HG03139 (cell line): ENCODE measurements around the gene DZIP1L.

Experiments used
- ATAC-seq: cut with Tn5 transposase; IDR thresholded peaks from one replicate; pipeline ENCODE4 v1.9.1; 2021; ENCODE audit not compliant: unreplicated experiment

Gene DZIP1L

DNA sequence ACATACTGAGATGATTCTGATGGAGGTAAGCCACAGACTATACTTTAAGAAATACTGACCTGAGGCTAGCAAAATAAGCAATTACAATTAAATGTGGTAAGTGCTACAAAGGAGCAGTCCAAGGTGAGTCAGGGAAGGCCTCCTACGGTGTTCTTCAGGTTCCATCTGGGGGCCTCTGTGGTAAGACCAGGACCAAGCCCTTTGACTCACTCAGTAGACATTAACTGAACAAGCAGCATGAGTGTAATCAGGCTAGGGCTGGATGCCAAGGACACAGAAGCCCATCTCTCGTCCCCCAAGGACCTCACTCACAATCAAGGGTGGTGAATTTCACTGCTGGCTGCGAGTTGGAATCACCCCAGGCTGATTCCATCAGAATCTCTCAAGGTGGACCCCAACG is 37.3 kb downstream of the DZIP1L start:
- no peak for ATAC-seq

DNA sequence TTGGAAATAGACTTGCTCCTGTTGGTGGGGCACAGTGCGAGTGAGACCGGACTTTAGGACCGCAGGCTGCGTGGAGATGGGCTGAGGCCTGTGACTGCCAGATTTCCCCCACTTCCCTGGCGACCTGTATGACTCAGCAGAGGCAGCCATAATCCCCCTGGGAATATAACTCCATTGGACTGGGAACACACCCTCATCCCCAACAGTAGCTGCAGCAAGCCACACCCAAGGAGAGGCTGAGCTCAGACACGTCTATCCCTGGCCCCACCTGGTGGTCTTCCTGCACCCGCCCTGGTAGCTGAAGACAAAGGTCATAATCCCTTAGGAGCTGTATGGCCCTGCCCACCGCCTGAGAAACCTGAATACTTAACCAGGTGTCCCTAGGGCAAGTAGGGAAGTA is 42.6 kb downstream of the DZIP1L start:
- no peak for ATAC-seq

DNA sequence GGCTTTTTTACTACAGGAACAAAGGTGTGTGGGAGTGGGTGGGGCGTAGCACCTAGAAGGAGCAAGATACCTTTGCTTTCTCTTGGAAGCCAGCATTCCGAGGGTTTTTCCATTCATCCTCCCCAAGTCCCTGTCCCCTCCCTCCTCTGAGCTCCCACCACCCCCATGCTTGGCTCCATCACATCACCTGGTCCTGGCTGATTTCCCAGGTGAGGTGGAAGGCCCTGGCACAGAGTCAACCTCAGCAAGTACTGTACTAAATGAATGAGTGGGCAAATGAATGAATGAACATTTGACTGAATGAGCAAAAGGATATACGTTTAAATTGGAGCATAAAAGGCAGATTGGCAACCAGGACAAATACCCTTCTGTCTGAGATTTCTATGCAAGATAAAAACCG is 45.4 kb downstream of the DZIP1L start:
- ATAC-seq: no peak

DNA sequence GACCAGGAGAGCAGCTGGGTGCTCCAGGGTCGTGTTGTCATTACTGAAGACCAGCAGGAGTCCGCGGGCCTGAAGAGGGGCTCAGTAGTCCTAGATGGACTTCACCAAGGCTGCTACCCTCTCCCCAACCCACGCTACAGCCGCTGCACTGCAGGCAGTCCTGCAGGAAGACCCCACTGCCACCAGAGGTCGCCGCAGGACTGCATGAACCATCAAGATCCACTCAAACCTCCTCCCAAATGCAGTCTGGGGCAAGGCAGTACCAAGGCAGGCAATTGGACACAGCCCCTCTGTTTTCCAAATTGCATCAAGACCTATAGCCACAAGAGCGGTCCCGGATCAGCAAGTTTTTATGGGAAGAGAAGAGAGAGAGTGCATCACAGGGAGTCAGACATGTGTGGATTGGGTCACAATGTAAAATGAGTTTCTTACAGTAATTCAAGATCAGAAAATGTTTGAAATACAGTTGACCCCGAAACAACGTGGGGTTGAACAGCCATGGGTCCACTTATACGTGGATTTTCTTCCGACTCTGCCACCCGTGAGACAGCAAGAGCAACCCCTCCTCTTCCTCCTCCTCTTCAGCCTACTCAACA is 46.7 kb downstream of the DZIP1L start:
- no peak for ATAC-seq

DNA sequence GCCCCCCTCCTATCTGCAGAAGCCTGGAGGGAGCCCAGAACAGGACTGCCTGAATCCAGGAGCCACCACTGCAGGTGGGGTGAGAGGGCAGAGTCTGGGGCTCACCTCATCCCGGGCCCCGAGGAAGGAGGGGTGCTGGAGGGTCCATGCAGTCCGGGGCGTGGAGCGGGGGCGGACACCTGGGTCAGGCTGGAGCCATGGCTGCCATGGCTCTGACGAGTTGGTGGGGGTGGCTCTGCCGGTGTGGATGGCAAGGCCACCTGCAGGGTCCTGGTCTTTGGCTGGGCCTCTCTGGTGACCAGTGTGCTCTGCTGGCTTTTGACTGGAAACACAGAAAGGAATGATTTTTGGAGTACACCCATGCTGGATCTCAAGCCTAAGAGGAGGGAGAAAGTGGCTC is 47.4 kb downstream of the DZIP1L start:
- no peak for ATAC-seq

DNA sequence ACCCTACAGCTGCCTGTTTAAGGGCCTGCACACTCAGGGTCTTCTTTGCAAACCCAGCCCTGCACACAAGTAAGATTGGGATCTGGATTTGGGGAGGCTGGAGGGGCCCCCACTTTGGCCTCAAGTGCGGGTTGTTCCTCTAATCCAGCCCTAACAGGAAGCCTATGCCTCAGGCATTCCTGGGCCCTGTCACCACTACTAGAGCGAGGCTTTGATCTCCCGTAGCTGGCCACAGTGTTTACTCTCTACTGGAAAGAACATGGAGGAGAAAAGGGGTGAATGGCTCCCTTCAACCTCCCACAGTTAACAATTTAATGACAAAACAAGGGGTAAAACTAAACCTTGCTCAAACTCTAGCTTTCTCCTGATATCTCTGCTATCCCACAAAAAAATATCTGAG is 48.4 kb downstream of the DZIP1L start:
- no peak for ATAC-seq

DNA sequence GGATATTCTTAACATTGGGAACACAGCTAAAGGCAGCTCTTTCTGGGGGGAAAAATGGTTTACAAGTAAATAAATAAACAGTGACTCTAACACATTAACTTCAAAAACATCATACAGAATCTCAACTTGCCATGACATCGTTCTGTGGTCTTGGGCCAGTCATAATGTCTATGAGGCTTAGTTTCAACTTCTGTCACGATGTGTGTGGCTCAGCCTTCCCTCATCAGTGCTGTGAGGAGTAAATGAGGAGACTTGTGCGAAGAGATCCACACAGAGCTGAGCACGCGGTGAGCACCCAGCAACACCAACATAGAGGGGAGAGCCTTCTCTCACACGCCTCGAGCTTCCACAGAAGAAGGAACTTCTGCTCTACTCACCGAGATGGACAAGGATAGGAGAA is 49.0 kb downstream of the DZIP1L start:
- ATAC-seq: peak; percentile 77

DNA sequence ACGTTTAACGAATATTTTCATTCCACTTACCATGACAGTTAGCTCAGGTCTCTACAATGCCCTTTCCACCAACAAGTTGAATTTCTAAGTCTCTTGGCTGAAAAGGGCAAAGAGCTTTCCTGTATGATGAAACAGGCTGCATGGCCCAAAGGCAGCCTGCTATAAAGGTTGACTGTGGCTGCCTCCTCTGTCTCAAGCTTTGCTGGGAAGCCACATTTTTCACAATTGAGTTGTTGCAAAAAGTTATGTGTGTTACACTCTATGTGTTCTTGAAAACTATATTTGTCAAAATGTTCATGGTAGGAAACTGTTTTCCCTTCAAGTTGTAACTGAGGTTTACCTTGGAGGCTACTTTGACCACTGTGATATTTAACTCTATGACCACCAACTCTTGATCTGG is 49.5 kb downstream of the DZIP1L start:
- peak; percentile 3 for ATAC-seq

DNA sequence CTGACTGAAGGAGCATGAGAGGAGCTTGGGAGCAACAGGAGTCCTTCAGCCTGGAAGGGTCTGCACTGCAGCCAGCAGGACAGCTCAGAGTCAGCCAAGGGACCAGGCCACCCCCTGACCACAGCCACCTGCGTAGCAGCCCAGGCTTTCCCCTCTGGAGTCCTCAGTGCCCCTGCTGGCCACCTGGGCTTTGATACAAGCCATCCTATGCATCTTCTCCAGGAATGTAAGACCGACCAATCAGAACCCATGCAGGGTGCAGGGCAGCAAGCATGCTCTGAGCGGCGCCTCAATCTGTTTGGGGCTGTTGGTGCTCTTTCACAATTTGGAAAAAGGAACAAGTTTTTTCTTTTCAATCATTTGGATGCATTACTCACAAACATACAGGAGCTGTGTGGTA is 52.0 kb downstream of the DZIP1L start:
- no peak for ATAC-seq

DNA sequence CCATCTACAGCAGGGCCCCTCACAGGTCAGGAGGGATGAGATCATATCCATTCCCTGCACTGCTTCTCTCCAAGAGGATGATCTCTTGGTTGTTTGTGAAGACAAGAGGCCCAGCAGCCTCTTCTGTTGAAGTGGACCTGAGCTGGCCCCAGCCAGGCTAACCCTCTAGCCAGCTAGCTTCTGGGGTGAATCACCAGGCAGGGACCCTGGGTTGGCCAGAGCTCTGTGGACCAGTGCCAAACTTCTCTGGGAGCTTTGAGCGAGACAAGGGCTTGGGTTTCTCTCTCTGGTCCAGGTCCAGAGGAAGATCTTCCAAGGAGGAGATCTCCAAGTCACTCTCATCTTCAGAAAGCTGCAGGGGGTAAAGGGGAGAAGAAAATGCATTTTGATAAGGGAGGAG is 52.8 kb downstream of the DZIP1L start:
- no peak for ATAC-seq

DNA sequence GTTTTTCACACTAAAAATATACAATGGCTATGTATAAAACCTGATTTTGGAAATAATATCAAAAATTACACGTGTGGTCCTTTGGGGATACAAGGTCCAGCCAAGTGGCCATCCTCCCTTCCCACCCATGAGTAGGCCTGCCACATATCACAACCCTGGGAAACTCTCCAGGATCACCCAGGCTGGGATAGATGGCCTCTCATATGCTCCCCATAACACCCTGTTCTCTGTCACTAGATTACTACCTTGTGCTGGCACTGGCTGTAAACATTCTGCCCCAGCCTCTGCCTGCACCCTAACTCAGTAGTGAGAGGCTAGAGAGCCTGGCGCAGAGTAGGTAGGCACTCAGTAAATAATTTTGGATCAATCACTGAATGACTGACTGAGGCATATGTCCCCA is 53.4 kb downstream of the DZIP1L start:
- ATAC-seq: no peak

DNA sequence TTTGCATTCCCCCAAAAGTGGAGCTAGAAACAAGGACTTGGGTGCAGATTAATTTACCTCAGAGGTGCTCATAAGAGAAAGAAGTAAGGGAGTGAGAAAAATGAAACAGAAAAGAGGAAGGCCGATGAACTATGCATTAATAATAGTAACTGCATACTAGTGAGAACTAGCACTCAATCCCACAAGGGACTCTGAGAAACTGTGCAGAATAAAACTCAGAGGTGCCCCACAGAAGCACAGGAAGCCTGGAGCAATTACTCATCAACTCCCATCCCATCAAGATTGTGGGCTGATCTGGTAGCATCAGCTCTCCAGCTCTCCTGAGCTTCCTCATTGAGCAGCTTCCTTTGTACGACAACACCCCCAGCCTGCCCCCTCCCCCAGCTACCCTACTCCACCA is 54.6 kb downstream of the DZIP1L start:
- peak; percentile 65 for ATAC-seq

DNA sequence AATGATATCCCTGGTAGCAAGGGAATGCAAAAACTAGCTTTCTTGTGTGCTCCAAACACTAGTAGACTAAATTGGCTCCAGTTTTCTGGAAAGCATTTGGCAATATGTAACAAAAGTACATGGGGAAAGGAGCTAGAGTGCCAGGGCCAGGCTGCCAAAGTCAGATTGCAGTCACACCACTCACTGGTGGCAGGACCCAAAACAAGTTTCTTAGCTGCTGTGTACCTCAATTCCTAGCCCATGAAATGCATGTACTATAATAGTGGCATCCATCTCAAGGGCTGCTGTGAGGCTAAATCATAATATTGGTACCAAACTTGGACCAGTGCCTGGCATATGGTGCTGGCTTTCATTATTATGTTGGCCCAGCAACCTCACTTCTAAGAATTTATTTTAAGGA is 56.1 kb downstream of the DZIP1L start:
- ATAC-seq: no peak

DNA sequence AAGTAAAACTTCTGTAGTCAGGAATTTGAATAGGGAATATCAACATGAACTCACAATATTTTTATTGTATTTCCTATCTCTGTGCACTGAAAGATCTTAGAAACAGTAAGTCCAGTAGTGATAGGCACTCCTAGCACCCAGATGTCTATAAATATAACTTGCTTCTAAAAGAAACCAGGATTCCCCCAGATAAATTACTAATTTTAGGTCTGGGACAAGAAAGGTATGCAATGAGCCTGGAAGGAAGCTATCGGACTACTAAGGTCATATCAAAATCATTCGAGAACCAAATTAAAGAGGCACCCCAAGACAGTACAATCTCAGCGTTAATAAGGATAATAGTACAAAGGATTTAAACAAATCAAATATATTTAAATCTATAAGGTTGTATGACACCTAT is 58.0 kb downstream of the DZIP1L start:
- ATAC-seq: no peak

DNA sequence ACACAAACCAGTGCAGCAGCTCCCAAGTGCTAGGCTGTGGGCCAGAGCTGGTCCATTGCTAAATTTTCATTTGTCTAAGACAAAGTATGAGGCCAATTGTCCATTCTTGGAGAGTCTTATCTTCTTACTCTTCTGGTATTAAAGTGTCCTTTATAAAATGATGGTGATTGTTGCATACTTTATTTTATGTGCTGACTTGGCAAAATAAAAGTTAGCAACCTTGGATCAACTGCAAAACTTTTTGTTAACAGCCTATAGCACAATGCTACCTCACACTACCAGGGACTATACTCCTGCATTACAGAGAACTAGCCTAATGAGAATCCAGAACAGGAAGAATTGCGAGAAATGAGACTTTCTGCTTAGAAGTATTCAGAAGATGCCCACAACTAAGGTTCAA is 61.4 kb downstream of the DZIP1L start:
- ATAC-seq: no peak

DNA sequence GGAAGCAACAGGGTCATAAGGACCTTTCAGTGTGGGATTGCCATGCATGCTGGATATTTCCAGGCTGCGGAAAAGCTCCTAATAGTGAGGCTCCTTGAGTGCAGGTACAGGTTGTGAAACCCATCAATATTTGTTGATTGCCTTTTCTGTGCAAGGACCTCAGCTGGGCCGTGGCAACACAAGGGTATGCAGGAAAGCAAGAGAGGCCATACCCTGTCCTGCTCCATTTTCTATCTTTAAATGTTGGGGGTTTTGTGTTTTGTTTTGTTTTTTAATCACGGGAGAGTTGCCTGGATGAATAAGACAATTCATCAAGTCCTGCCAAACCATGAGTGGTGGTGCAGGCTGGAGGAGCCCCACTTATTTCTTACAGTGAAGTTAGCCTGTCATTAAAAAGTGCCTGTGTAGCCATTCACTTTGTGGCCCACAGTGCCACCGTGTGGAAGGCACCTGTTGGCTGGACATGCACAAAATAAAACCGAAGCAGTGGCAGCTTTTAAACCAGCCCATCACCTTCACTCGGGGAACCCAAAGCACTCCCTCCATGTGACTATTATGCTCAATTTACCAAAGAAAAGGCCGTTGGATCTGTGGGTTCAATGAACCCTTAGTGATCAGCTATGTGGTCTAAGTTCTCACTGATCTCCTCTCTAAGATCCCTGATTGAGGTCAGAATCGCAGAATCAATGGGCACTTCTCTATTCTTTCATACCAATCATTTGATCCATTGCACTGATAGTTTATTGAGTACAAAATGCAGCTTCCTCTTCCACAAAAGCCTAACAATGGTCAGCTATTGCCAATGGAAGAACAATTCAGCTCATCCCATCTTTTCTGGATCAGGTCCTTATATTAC is 63.2 kb downstream of the DZIP1L start:
- peak; percentile 64 for ATAC-seq

DNA sequence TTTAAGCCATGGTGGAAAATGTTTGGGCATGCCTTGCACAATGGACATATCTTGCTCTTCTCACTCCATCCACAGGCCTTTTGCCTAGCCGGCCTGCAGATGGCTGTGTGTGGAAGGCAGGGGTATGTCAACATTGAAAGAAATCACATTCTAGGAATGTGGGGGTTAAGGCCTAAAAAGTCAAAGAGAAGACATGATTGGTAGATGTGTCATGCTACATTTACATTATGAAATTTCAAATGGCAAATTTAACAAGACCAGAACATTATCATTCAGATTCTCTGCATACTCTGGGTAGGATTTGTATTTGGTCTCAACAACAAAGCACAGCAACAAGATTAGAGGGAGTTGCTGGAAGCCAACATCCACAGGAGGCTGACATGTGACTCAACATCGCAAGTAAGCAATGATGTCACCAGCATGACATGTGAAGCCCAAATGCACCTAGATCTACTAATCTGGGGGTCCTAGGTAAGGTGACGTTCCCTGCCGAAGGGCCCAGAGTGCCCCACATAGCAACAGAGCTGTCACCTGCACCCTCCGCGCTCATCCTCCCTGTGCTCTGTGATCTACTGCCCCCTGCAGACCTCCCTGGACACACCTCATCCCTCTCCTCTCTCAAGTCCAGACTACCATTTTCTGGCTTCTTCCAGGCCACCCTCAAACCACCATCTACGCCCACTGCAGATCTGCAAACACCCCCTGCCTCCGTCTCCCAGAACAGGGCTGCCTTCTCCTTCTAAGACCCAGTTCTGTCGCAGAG is 66.1 kb downstream of the DZIP1L start:
- ATAC-seq: no peak

DNA sequence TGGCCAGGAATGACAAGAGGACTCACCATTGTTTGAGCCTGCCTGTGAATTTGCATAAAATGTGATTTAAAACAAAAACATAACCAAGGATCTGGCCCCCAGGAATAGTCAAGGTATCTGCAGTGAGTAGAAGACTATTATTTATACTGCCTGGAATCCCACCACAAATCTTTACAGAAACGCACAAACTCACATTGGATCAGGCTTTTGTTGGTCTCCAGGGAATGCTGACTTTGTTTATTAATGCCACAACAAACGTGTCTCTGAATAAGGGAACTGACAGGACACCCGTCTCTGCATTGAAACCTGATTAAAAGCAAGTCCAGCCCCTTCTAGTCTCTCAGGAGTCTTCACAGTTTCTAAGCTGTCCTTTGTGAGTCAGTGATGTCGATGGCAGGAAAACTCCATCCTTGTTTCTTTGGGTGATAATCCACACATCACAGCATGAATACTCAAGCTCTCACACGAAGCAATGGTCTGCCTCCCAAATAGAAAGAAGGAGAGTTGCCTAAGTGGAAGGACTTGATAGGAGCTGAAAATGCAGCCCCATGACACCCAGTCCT is 67.7 kb downstream of the DZIP1L start:
- ATAC-seq: no peak

DNA sequence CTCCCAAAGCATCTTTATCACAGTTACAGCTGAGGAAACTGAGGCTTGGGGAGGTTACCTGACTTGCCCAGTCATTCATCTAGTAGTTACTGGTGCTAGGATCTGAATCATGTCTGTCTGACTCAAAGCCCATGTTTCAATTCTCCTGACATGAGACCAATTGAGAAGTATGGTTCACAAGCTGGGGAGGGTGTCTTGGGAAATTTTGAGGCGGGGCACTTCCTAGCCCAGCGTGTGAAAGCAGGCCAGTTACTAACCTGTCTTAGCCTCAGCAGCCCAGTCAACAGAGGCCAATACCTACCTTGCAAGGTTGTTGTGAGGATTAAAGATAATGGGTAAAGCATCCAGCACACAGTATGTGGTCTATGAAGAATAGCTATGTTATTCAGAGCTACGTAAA is 68.5 kb downstream of the DZIP1L start:
- no peak for ATAC-seq

DNA sequence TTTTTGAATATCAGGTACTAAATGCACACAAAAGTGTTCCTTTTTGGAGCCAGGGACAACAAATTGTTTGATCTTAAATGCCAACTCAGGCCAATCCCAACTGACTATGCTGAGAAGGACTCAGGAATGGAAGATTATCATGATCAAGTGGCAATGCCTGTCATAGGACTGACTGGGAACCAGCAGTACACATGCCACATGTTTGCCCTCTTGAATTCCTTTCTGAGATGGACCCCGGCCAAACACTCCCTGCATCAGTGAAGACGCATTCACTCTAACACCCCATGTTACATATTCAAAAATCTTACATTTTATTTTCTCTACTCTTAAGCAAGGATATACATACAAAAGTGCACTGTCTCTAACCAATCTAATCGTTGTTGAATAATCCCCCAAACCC is 69.3 kb downstream of the DZIP1L start:
- no peak for ATAC-seq

DNA sequence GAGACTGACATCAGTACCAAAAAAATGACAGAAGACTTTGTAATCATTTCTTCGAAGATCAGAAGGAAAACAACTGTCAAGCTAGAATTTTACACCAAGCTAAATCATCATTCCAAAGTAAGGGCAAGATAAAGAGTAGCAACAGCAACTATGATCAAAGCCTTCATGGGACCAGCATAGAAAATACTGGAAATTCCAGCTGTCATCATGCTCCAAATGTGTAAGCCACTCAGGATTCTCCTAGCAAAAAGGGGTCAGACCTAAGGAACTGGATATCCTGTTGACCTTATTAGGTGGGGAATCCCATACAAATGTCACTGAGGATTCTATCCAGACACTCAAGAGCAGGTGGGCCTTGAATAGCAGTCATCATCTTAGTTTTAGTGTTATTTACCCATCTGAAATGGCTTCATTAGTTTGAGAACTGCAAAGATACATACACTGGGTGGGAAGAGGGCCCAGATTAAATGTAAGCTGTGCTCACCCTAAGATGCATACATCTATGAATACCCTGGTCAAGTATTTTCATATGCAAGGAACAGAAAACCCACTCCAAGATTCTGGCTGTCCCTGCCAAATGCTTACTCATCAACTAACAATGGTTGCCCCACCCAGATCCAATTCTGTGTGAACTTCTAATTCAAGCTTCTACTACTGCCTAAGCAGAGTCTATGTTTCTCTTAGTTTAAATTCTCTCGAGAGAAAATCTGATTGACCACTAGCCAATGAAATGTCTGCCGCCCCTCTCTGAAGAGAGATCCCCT is 72.0 kb downstream of the DZIP1L start:
- ATAC-seq: no peak
